Lower lobe of right lung (tissue), 2 donors: ENCODE data around the gene LMBR1. TPM values are rescaled to one million over a fixed set of nuclear protein-coding genes. Genes with fewer than 3 reads are reported as not detected.

Experiments
- ATAC-seq, 2 donors: fragments of 200-7000 bp; cut with Tn5 transposase; one replicate each; pipeline ENCODE4 v1.9.1; 2020 to 2022; ENCODE audit warnings: mild to moderate bottlenecking in 2 of 2, moderate library complexity in 2 of 2
- DNase-seq: peaks from one replicate; pipeline ENCODE4 v3.0.0-alpha.2; 2020
- H3K27ac ChIP-seq: fragments of 200-600 bp; one replicate; pipeline ENCODE4 v1.8.0; 2022
- H3K27me3 ChIP-seq: fragments of 200-600 bp; one replicate; pipeline ENCODE4 v1.8.0; 2022; ENCODE audit warnings: low read depth
- H3K36me3 ChIP-seq: fragments of 200-600 bp; one replicate; pipeline ENCODE4 v1.8.0; 2022; ENCODE audit warnings: mild to moderate bottlenecking
- H3K4me1 ChIP-seq: fragments of 200-600 bp; one replicate; pipeline ENCODE4 v1.8.0; 2022
- H3K4me3 ChIP-seq: fragments of 200-600 bp; one replicate; pipeline ENCODE4 v1.8.0; 2022; ENCODE audit warnings: mild to moderate bottlenecking
- H3K9me3 ChIP-seq: fragments of 200-600 bp; one replicate; pipeline ENCODE4 v1.8.0; 2022
- intact Hi-C: fragments of 100-400 bp; cut with DNase I; formaldehyde crosslinking; loops from one replicate; pipeline ENCODE4 v1.11.0; 2022
- total RNA-seq: library from RNA; stranded (reverse); fragmentation: NEBNext Ultra II Directional; extraction: Animal tissue kit (Norgen Biotek cat#: 25700); gene quantifications from one replicate; pipeline ENCODE4 v1.2.1, GENCODE V29; 2021
- TF ChIP-seq, protein P1 (sequence below): fragments of 200-600 bp; IDR thresholded peaks from one replicate; pipeline ENCODE4 v1.8.0; 2022; ENCODE audit warnings: antibody characterized with exemption, mild to moderate bottlenecking
- donor health status: DM: no; HTN: yes; CAD: no; lungs with severe emphysema.

LMBR1 gene
- total RNA-seq, 1 donor from 2014 or later: 71.1 TPM

DNA sequence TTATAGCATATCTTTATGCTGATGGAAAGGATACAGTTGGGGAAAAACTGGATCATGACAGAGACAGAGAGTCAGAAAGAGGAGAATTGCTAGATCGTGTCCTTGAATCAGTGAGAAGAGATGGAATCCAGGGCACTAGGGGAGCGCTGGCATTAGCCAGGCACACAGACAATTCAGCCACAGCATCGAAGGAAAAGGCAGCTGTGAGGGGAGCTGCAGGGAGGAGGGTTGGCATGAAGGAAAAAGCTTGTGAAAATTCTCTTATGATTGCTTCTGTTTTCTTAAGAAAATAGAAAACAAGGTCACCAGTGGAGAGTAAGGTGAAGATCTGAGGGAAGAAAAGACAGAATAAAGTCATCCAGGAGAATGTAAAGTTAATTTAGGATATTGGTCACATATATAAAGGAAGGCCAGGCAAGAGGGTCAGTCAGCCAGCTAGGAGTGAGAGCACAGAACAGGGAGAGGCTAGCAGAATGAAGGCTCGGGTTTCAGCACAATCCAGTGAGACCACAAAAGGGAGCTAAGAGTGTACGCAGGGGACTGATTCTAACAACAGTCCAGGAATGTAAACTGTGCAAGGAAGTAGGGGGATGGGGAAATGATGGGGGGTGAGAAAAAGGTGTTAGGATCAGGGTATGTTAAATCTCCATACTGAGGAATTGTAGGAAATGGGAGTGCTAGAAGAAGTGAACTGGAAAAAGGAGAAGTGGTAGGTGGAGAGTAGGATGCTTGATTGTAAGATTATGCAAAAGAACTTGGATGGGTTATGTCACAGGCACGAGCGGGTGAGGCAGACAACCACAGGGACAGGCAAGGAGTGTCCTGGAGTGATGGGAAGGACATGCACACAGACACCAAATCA is 140.4 kb downstream of the LMBR1 start:
- ATAC-seq: no peak
- peaks cover 9% of the 10 kb centered on the region for H3K36me3 ChIP-seq
- no peaks in the 10 kb centered on the region for H3K9me3 ChIP-seq
- no peak overlapping the region for H3K4me3 ChIP-seq
- DNase-seq: no peak
- no peak overlapping the region for H3K27ac ChIP-seq
- intact Hi-C loops: no loop called here
- TF ChIP-seq, protein P1, sequence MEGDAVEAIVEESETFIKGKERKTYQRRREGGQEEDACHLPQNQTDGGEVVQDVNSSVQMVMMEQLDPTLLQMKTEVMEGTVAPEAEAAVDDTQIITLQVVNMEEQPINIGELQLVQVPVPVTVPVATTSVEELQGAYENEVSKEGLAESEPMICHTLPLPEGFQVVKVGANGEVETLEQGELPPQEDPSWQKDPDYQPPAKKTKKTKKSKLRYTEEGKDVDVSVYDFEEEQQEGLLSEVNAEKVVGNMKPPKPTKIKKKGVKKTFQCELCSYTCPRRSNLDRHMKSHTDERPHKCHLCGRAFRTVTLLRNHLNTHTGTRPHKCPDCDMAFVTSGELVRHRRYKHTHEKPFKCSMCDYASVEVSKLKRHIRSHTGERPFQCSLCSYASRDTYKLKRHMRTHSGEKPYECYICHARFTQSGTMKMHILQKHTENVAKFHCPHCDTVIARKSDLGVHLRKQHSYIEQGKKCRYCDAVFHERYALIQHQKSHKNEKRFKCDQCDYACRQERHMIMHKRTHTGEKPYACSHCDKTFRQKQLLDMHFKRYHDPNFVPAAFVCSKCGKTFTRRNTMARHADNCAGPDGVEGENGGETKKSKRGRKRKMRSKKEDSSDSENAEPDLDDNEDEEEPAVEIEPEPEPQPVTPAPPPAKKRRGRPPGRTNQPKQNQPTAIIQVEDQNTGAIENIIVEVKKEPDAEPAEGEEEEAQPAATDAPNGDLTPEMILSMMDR: no peak
- no peaks in the 10 kb centered on the region for H3K27me3 ChIP-seq
- H3K4me1 ChIP-seq: no peaks in the 10 kb centered on the region

DNA sequence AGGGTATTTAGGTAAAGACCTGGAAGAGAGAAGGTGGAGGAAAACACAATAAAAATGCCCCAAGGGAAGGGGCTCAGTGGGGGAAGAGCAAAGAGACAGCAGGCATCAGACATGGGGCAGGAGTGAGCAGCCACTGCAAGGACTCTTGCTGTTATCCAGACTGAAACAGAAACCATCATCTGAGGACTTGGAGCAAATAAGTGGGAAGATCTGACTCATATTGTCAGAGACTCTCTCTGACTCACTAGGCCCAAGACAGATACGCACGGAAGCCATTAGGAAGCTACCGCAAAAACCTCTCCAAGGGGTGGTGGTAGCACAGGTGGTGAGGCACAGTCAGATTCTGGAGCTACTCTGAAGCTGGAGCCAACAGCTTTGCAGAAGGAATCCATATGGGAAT is 141.7 kb downstream of the LMBR1 start:
- Histone ChIP-seq H3K9me3 (no peaks in the 10 kb centered on the region), H3K27ac (no peak overlapping the region), H3K27me3 (no peaks in the 10 kb centered on the region), H3K4me3 (no peak overlapping the region), H3K4me1 (no peaks in the 10 kb centered on the region), H3K36me3 (peaks cover 9% of the 10 kb centered on the region)
- intact Hi-C loops: no loop called here
- DNase-seq (no peak), ATAC-seq (no peak)
- TF ChIP-seq, protein P1: no peak

DNA sequence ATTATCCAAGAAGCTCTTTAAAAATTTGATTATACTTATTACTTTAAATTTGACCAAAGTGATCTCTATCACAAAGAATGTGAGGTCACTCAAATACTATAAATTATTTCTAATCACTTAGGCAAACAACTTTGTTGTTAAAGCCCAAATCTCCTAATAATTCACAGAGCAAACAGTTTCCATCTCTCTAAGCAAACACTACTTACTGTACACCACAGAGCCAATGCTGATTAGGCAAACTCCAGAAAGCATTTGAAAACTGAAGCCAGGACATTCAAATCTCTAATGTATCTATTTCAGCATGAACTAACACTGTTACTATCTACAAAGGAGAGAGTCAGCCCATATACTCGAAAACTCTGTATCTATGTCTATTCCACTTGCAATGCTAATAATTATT is 145.3 kb downstream of the LMBR1 start:
- TF ChIP-seq, protein P1: no peak
- Histone ChIP-seq H3K4me3 (no peak overlapping the region), H3K27me3 (no peaks in the 10 kb centered on the region), H3K9me3 (no peaks in the 10 kb centered on the region), H3K4me1 (no peaks in the 10 kb centered on the region), H3K27ac (no peak overlapping the region), H3K36me3 (no peaks in the 10 kb centered on the region)
- DNase-seq (no peak), ATAC-seq (no peak)
- intact Hi-C loops: no loop called here

DNA sequence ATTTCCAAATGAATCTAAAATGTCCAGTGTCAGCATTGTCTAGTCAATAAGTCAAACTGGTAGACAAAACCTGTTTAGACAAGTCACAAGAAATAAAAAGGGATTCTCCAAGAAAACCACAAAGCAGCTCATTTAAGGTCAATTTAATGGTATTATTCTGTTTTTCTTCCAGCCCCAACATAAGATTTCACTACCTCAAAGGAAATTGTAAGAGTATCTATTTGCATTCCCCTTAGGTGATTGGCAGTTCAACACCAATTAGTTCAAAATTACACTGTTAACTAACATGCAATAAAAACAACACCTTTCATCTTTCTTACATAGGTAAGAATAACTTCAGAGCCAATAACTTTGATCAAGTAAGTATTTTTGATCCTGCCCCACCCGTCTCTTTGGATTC is 146.1 kb downstream of the LMBR1 start:
- H3K4me3 ChIP-seq: no peak overlapping the region
- ATAC-seq: no peak
- TF ChIP-seq, protein P1: no peak

DNA sequence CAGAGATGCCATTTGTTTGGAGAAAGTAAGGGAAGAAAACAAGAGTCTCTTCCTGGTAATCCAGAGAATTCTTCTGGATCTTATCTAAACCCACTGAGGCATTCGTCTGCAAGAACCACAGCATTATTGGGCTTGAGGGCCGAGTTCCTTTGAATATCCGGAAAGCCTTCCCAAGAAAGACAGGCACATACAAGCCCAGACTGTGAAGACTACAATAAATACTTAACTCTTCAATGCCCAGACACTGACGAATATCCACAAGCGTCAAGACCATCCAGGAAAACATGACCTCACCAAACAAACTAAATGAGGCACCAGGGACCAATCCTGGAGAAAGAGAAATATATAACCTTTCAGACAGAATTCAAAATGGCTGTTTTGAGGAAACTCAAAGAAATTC is 153.4 kb downstream of the LMBR1 start:
- ATAC-seq: no peak
- Histone ChIP-seq H3K27ac (no peak overlapping the region), H3K9me3 (no peaks in the 10 kb centered on the region), H3K4me1 (no peaks in the 10 kb centered on the region), H3K36me3 (no peaks in the 10 kb centered on the region), H3K27me3 (no peaks in the 10 kb centered on the region), H3K4me3 (no peak overlapping the region)
- intact Hi-C loops: no loop called here
- no peak for DNase-seq
- TF ChIP-seq, protein P1: no peak

More for the DNA sequence above, 146.1 kb downstream of the LMBR1 start:
- intact Hi-C loops: no loop called here
- H3K9me3 ChIP-seq: no peaks in the 10 kb centered on the region
- DNase-seq: no peak
- no peaks in the 10 kb centered on the region for H3K4me1 ChIP-seq
- no peak overlapping the region for H3K27ac ChIP-seq
- H3K27me3 ChIP-seq: no peaks in the 10 kb centered on the region
- H3K36me3 ChIP-seq: no peaks in the 10 kb centered on the region
